NCI-H1436 (cell line): ENCODE results near the gene S100A1.

Experiments
- DNase-seq: peaks from one replicate; lab custom pipeline; 2025; lab: John Stamatoyannopoulos, UW

Gene S100A1

GRCh38 chr1:153610811-153611301 lies 17.4 kb upstream of the S100A1 start:
- no peak for DNase-seq

GRCh38 chr1:153611356-153611755 lies 16.9 kb upstream of the S100A1 start:
- no peak for DNase-seq

- DNase-seq = no peak
These were observed 16.0 kb upstream of the S100A1 start for GRCh38 chr1:153612111-153612754.

- no peak for DNase-seq
These were observed 15.4 kb upstream of the S100A1 start, which contains the start of gene S100A16 for GRCh38 chr1:153612755-153613331. Gene S100A16 (minus strand): TSS chr1:153613137. CDS start chr1:153608151, 4,986 bp downstream.

- no peak for DNase-seq
These were observed 14.8 kb upstream of the S100A1 start for GRCh38 chr1:153613406-153613805.

- DNase-seq = no peak
These were observed 13.9 kb upstream of the S100A1 start for GRCh38 chr1:153614189-153614900.

GRCh38 chr1:153614906-153615305 lies 13.3 kb upstream of the S100A1 start:
- DNase-seq = no peak

- no peak for DNase-seq
These were observed 12.8 kb upstream of the S100A1 start for GRCh38 chr1:153615406-153615805.

- no peak for DNase-seq
These were observed 11.9 kb upstream of the S100A1 start, which contains the start of gene S100A14 for GRCh38 chr1:153616144-153616916. Gene S100A14 (minus strand): TSS chr1:153616325. CDS start chr1:153615858, 467 bp downstream.

GRCh38 chr1:153616917-153617311 lies 11.3 kb upstream of the S100A1 start:
- no peak for DNase-seq

- DNase-seq = peak; percentile 49
These were observed 10.6 kb upstream of the S100A1 start for GRCh38 chr1:153617663-153618062.

GRCh38 chr1:153619171-153619570 lies 9.1 kb upstream of the S100A1 start:
- DNase-seq = no peak

- DNase-seq = no peak
These were observed 5.1 kb upstream of the S100A1 start for GRCh38 chr1:153623101-153623500.

- no peak for DNase-seq
These were observed 3.1 kb upstream of the S100A1 start for GRCh38 chr1:153624965-153625611.

GRCh38 chr1:153626477-153626903 lies 1.7 kb upstream of the S100A1 start:
- no peak for DNase-seq

- peak; percentile 82 for DNase-seq
These were observed 1.1 kb upstream of the S100A1 start, which contains the start of gene S100A13 for GRCh38 chr1:153626904-153627714. Gene S100A13 (minus strand): TSS chr1:153627505. CDS start chr1:153626472, 1,033 bp downstream.

GRCh38 chr1:153628638-153629342 lies 556 bp downstream of the S100A1 start:
- no peak for DNase-seq

- no peak for DNase-seq
These were observed 1.1 kb downstream of the S100A1 start for GRCh38 chr1:153629343-153629665.

GRCh38 chr1:153629971-153630370 lies 1.7 kb downstream of the S100A1 start:
- DNase-seq = no peak

GRCh38 chr1:153630384-153630783 lies 2.1 kb downstream of the S100A1 start:
- no peak for DNase-seq
